ENCODE results near the gene GNL1. TPM values are rescaled to one million over a fixed set of nuclear protein-coding genes. Genes with fewer than 3 reads are reported as not detected.
A peak's percentile ranks its signal among the peaks of the same experiment; 100 is the strongest.

The GNL1 gene
- total RNA-seq, 2 donors from 2014 or later = 32.9 to 39.0 TPM

- Histone ChIP-seq H3K36me3 (no peaks in the 10 kb centered on the region), H3K9me3 (no peaks in the 10 kb centered on the region), H3K4me1 (ENCODE audit: control insufficient read depth in 1 of 2, low read depth in 2 of 2) (peaks cover 11 to 29% of the 10 kb centered on the region in 2 donors), H3K27ac (peak overlapping the region; percentile 84 to 93), H3K27me3 (replicated peaks; ENCODE audit: insufficient read depth) (no peaks in the 10 kb centered on the region), H3K4me3 (peak overlapping the region; percentile 89)
- no peak for ATAC-seq (ENCODE audit: insufficient number of reproducible peaks, low FRiP score, low read depth)
- TF ChIP-seq CTCF (IDR thresholded peaks at IDR 0.05) = no peak
- DNase-seq (ENCODE audit: low spot score) = no peak
Measured at GRCh38 chr6:30570263-30570662, 14.0 kb upstream of the GNL1 start.

DNA sequence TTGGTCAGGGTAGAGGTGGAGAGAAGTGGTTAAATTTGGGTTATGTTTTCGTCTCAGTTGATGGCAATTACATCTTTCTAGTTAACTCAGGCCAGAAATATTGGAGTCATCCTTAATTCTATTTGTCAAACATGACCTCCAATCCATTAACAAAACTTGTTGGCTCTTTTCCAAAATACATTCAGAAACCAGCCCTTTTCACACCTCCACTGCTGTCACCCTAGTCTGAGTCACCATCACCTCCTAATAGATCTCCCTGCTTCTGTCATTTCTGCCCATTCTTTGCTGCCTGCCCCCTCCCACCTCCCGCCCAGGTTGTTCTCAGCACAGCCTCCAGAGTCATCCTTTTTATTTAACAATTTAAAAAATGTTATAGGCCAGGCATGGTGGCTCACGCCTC is 12.0 kb upstream of the GNL1 start:
- no peak for ATAC-seq (ENCODE audit: insufficient number of reproducible peaks, low FRiP score, low read depth)

DNA sequence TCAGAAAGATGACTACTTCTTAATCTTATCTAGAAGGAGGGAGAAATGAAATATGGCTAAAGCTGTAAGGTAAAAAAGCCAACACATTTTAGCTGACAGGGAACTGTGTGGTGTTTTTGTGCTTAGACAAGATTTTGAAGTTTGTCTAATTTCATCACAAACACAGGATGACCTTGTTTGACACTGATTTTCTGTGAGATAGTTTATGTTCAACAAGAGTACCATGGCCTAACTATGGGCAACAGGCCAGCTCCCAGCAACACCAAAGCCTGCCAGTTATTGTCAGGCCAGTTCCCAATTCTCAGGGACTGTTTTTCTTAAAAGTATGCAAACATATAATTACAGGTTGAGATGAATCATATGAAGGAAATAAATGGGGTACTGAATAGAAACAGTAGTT is 9.5 kb upstream of the GNL1 start:
- H3K36me3 ChIP-seq = peaks cover 6% of the 10 kb centered on the region
- TF ChIP-seq CTCF (IDR thresholded peaks at IDR 0.05) = no peak
- ATAC-seq (ENCODE audit: insufficient number of reproducible peaks, low FRiP score, low read depth) = no peak
- no peaks in the 10 kb centered on the region for H3K27me3 ChIP-seq (replicated peaks; ENCODE audit: insufficient read depth)
- H3K27ac ChIP-seq = no peak overlapping the region
- no peak overlapping the region for H3K4me3 ChIP-seq
- DNase-seq (ENCODE audit: low spot score) = no peak
- peaks cover 4 to 8% of the 10 kb centered on the region in 2 donors for H3K4me1 ChIP-seq (ENCODE audit: control insufficient read depth in 1 of 2, low read depth in 2 of 2)
- no peaks in the 10 kb centered on the region for H3K9me3 ChIP-seq

More for the DNA sequence above, 12.0 kb upstream of the GNL1 start:
- DNase-seq (ENCODE audit: low spot score) = no peak
- Histone ChIP-seq H3K36me3 (no peaks in the 10 kb centered on the region), H3K4me3 (no peak overlapping the region), H3K27me3 (replicated peaks; ENCODE audit: insufficient read depth) (no peaks in the 10 kb centered on the region), H3K4me1 (ENCODE audit: control insufficient read depth in 1 of 2, low read depth in 2 of 2) (peaks cover 11 to 21% of the 10 kb centered on the region in 2 donors), H3K27ac (no peak overlapping the region), H3K9me3 (no peaks in the 10 kb centered on the region)
- TF ChIP-seq CTCF (IDR thresholded peaks at IDR 0.05) = no peak

- Histone ChIP-seq H3K4me3 (no peak overlapping the region), H3K4me1 (ENCODE audit: control insufficient read depth in 1 of 2, low read depth in 2 of 2) (no peaks in the 10 kb centered on the region), H3K9me3 (no peaks in the 10 kb centered on the region), H3K27me3 (replicated peaks; ENCODE audit: insufficient read depth) (no peaks in the 10 kb centered on the region), H3K36me3 (peaks cover 6% of the 10 kb centered on the region), H3K27ac (no peak overlapping the region)
- TF ChIP-seq CTCF (IDR thresholded peaks at IDR 0.05) = no peak
- ATAC-seq (ENCODE audit: insufficient number of reproducible peaks, low FRiP score, low read depth) = no peak
- DNase-seq (ENCODE audit: low spot score) = no peak
Measured at GRCh38 chr6:30564114-30564513, 7.8 kb upstream of the GNL1 start.

DNA sequence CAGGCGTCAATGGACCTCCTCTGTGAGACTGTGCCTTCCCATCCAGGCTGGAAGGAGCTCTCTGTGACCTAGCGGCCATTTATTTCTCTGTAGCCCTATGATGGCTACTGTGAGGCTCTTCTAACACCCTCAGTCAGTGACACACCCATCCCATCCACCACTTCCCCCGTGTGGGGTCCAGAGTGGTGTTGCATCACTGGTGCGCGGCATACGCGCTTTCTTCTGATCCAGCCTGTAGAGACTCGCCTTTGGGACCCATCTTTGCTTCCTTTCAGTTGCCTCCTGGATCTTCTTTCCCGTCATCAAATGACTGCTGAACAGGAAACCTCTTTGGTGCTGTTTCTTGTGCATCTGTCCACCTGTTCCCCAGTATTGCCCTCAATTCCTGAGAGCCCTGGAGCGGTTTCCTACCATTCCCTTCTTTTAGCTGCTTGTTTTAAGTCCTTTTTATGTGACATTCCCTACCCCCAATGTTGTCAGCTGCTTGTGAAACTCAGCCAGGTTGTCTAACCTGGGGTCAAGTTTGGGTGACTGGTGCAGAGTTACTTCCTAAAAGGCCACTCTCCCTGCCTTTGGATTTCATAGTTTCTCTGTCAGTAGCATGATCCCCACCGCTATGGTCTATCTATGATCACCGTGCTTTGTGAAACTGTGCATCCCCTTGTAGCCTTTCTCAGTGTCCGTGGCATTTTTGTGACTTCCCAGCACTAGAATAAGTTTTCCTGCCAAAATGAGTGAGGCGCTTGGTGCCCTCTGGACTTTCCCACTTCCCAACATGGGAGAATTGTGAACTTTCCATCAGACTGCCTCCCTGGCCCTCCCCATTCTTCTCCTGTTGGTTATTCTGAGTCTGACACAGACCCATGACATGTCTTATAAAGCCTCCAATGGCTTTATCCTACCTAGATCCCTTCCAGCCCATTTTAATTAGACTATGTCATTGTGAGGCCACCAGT is 6.5 kb upstream of the GNL1 start:
- TF ChIP-seq CTCF (IDR thresholded peaks at IDR 0.05) = no peak
- no peaks in the 10 kb centered on the region for H3K27me3 ChIP-seq (replicated peaks; ENCODE audit: insufficient read depth)
- H3K36me3 ChIP-seq = peaks cover 6% of the 10 kb centered on the region
- no peak for ATAC-seq (ENCODE audit: insufficient number of reproducible peaks, low FRiP score, low read depth)
- no peak overlapping the region for H3K27ac ChIP-seq
- no peak overlapping the region for H3K4me3 ChIP-seq
- no peaks in the 10 kb centered on the region for H3K9me3 ChIP-seq
- DNase-seq (ENCODE audit: low spot score) = no peak
- peaks cover 7 to 9% of the 10 kb centered on the region in 2 donors for H3K4me1 ChIP-seq (ENCODE audit: control insufficient read depth in 1 of 2, low read depth in 2 of 2)

Data from thoracic aorta (tissue), 2 donors.